Lung (tissue), 12 donors: ENCODE measurements around the gene HTT. TPM values are rescaled to one million over a fixed set of nuclear protein-coding genes. Genes with fewer than 3 reads are reported as not detected.
A peak's percentile ranks its signal among the peaks of the same experiment; 100 is the strongest.

ENCODE experiments used
- ATAC-seq: fragments of 200-7000 bp; cut with Tn5 transposase; one replicate; pipeline ENCODE4 v1.9.1; 2020; ENCODE audit warnings: moderate number of reproducible peaks; ENCODE audit not compliant: insufficient read depth, low FRiP score
- DNase-seq, 3 donors: peaks; one replicate each; pipeline ENCODE4 v3.0.0-alpha.2; 2013 to 2017
- H3K27ac ChIP-seq, 2 donors: one replicate each; pipeline ENCODE4 v1.5.1; 2013; ENCODE audit warnings: mild to moderate bottlenecking in 2 of 2, moderate library complexity in 2 of 2, control low read depth in 1 of 2, inconsistent platforms in 1 of 2, low read depth in 1 of 2, low read length in 1 of 2
- H3K27me3 ChIP-seq, 3 donors: one replicate each; pipeline ENCODE4 v1.5.1; 2013; ENCODE audit warnings: low read length in 2 of 3; ENCODE audit not compliant: control insufficient read depth in 3 of 3, insufficient read depth in 3 of 3
- H3K36me3 ChIP-seq, 4 donors: one replicate each; pipeline ENCODE4 v1.5.1; 2013; ENCODE audit warnings: low read length in 4 of 4, mild to moderate bottlenecking in 1 of 4, moderate library complexity in 1 of 4; ENCODE audit not compliant: control insufficient read depth in 4 of 4, insufficient read depth in 4 of 4
- H3K4me1 ChIP-seq, 5 donors: one replicate each; pipeline ENCODE4 v1.5.1; 2013; ENCODE audit warnings: low read length in 5 of 5, mild to moderate bottlenecking in 2 of 5, moderate library complexity in 1 of 5; ENCODE audit not compliant: control insufficient read depth in 5 of 5, insufficient read depth in 5 of 5
- H3K4me3 ChIP-seq: one replicate; pipeline ENCODE4 v1.5.1; 2013; ENCODE audit warnings: mild to moderate bottlenecking, control low read depth, moderate library complexity
- H3K9ac ChIP-seq, 2 donors: one replicate each; pipeline ENCODE4 v1.5.1; 2013; ENCODE audit warnings: low read length in 2 of 2, control low read depth in 1 of 2; ENCODE audit not compliant: insufficient read depth in 1 of 2
- H3K9me3 ChIP-seq, 4 donors: one replicate each; pipeline ENCODE4 v1.5.1; 2013; ENCODE audit warnings: low read length in 3 of 4, mild to moderate bottlenecking in 1 of 4, moderate library complexity in 1 of 4; ENCODE audit not compliant: control insufficient read depth in 4 of 4, insufficient read depth in 3 of 4
- CTCF ChIP-seq: IDR thresholded peaks from 2 replicates; pipeline ENCODE4 v1.5.1; 2012; ENCODE audit warnings: mild to moderate bottlenecking; ENCODE audit errors: control extremely low read depth, extremely low read depth
- WGBS, 2 donors: extraction: QIAGEN DNeasy Blood & Tissue Kit; methylation state at CpG; one replicate each; pipeline ENCODE4 v1.1.7; 2013; 5-methylcytosine and 5-hydroxymethylcytosine counted together
- polyA plus RNA-seq, 2 donors: library from polyadenylated mRNA; stranded (reverse); fragments of 200-250 nt; gene quantifications; one replicate each; pipeline ENCODE4 v1.2.1, GENCODE V29; 2013
- total RNA-seq, 2 donors: library from RNA; depleted of rRNA in 1 of 2; stranded (reverse); fragments of >200 nt in 1 of 2; gene quantifications; one replicate each; pipeline ENCODE4 v1.2.1, GENCODE V29; 2014 to 2021
- donor health status: control.
- donor health status: control.
- donor health status: Bipolar disorder and iron deficiency.
- donor health status: healthy.
- donor health status: DM: yes; HTN: yes; CAD: no.

HTT gene
- total and polyA plus RNA-seq, 4 donors = 17.0 to 109 (median 48.4) TPM

- no peak within 1 kb of the TSS for H3K9ac ChIP-seq
These were observed 174.6 kb downstream of the HTT start, which contains the start of gene MSANTD1 for GRCh38 chr4:3248811-3249661. TSS of gene MSANTD1 (plus strand) at chr4:3249159. CDS start at chr4:3249223, 64 bp downstream.

GRCh38 chr4:3249711-3250437 is 175.4 kb downstream of the HTT start:
- Histone ChIP-seq H3K9ac (no peak overlapping the region), H3K4me1 (peaks cover 0 to 13% (median 0%) of the 10 kb centered on the region in 5 donors), H3K4me3 (no peak overlapping the region), H3K27me3 (no peaks in the 10 kb centered on the region), H3K9me3 (no peaks in the 10 kb centered on the region), H3K27ac (no peak overlapping the region), H3K36me3 (peaks cover 0 to 6% (median 0%) of the 10 kb centered on the region in 4 donors)
- no peak for TF ChIP-seq CTCF
- peak in 1 of 3 donors; percentile 7 for DNase-seq
- no peak for ATAC-seq
- 85 to 97% methylated on average over 20 of the region's 20 CpGs for WGBS, 2 donors

More at GRCh38 chr4:3248811-3249661, 174.6 kb downstream of the HTT start, which contains the start of gene MSANTD1:
- no peak for TF ChIP-seq CTCF
- 93 to 95% methylated on average over 71 to 72 of the region's 72 CpGs for WGBS, 2 donors
- Histone ChIP-seq H3K4me1 (peaks cover 0 to 13% (median 0%) of the 10 kb centered on the region in 5 donors), H3K36me3 (peaks cover 0 to 6% (median 0%) of the 10 kb centered on the region in 4 donors), H3K9me3 (no peaks in the 10 kb centered on the region), H3K4me3 (no peak within 1 kb of the TSS), H3K27ac (no peak within 1 kb of the TSS), H3K27me3 (no peaks in the 10 kb centered on the region)
- no peak for ATAC-seq
- DNase-seq = peak; percentile 56 to 79 (median 77)

GRCh38 chr4:3250438-3250955 is 176.0 kb downstream of the HTT start:
- peak; percentile 28 to 68 (median 54) for DNase-seq
- H3K9me3 ChIP-seq = no peaks in the 10 kb centered on the region
- WGBS, 2 donors = 69 to 87% methylated on average over 12 to 14 of the region's 14 CpGs
- no peaks in the 10 kb centered on the region for H3K27me3 ChIP-seq
- H3K4me3 ChIP-seq = no peak overlapping the region
- peak; percentile 70 for ATAC-seq
- H3K36me3 ChIP-seq = peaks cover 0 to 7% (median 0%) of the 10 kb centered on the region in 4 donors
- no peak overlapping the region for H3K9ac ChIP-seq
- no peak for TF ChIP-seq CTCF
- H3K4me1 ChIP-seq = peaks cover 0 to 13% (median 0%) of the 10 kb centered on the region in 5 donors
- H3K27ac ChIP-seq = peak overlapping the region in 1 of 2 donors; percentile 11
